Activated CD4-positive, alpha-beta T cell treated with anti-CD3 and anti-CD28 coated beads, Interleukin-2, amount 10 ng/mL, durations not matched to agents 7 days and 5 days (primary cell): ENCODE results near the gene FHIT. TPM values are rescaled to one million over a fixed set of nuclear protein-coding genes. Genes with fewer than 3 reads are reported as not detected.

Experiments used
- CTCF ChIA-PET: fragments of 350-600 bp; sonication (Branson Sonifier 250); formaldehyde crosslinking; loops from one replicate; lab custom pipeline; 2021; ENCODE audit warnings: antibody characterized with exemption; lab: Charles Lee
- POLR2A ChIA-PET: fragments of 350-600 bp; sonication (Branson Sonifier 250); formaldehyde crosslinking; loops from one replicate; lab custom pipeline; 2021; ENCODE audit warnings: antibody characterized with exemption; lab: Charles Lee
- DNase-seq: peaks from one replicate; pipeline ENCODE4 v3.0.0-alpha.2; 2020
- H3K27ac Mint-ChIP-seq: one replicate; pipeline ENCODE4 v1.8.0; 2021; ENCODE audit warnings: mild to moderate bottlenecking, moderate library complexity, mixed read lengths
- H3K27me3 Mint-ChIP-seq: one replicate; pipeline ENCODE4 v1.8.0; 2021; ENCODE audit warnings: mixed read lengths
- H3K36me3 Mint-ChIP-seq: one replicate; pipeline ENCODE4 v1.8.0; 2021; ENCODE audit warnings: low read depth, mixed read lengths
- H3K4me1 Mint-ChIP-seq: one replicate; pipeline ENCODE4 v1.8.0; 2021; ENCODE audit warnings: mixed read lengths
- H3K4me3 Mint-ChIP-seq: one replicate; pipeline ENCODE4 v1.8.0; 2021; ENCODE audit warnings: mild to moderate bottlenecking, moderate library complexity, mixed read lengths
- H3K9me3 Mint-ChIP-seq: one replicate; pipeline ENCODE4 v1.8.0; 2021; ENCODE audit warnings: mixed read lengths
- total RNA-seq, 2 experiments: library from RNA; stranded (reverse); gene quantifications; one replicate each; pipeline ENCODE4 v1.2.3, GENCODE V29; 2021

The FHIT gene
- total RNA-seq, 2 experiments from 2014 or later = 39.4 to 41.2 TPM

GRCh38 chr3:60424942-60425341 is 826.3 kb downstream of the FHIT start:
- no peaks in the 10 kb centered on the region for H3K36me3 Mint-ChIP-seq
- H3K4me3 Mint-ChIP-seq = no peak overlapping the region
- ChIA-PET POLR2A (no interaction called here), CTCF (no interaction called here)
- peaks cover 6% of the 10 kb centered on the region for H3K9me3 Mint-ChIP-seq
- DNase-seq = no peak
- no peaks in the 10 kb centered on the region for H3K27me3 Mint-ChIP-seq
- no peak overlapping the region for H3K27ac Mint-ChIP-seq
- peaks cover 4% of the 10 kb centered on the region for H3K4me1 Mint-ChIP-seq

GRCh38 chr3:60424034-60424433 is 827.2 kb downstream of the FHIT start:
- Mint-ChIP-seq H3K4me3 (no peak overlapping the region), H3K27ac (no peak overlapping the region), H3K27me3 (no peaks in the 10 kb centered on the region), H3K4me1 (no peaks in the 10 kb centered on the region), H3K9me3 (peaks cover 2% of the 10 kb centered on the region), H3K36me3 (no peaks in the 10 kb centered on the region)
- no peak for DNase-seq
- CTCF ChIA-PET = interaction anchor here (0.7 kb wide), 1 partner anchor 11 kb away, joined by 3 read pairs; no protein-coding TSS in a partner anchor
- POLR2A ChIA-PET = no interaction called here

- no peak overlapping the region for H3K4me3 Mint-ChIP-seq
- peaks cover 2% of the 10 kb centered on the region for H3K9me3 Mint-ChIP-seq
- H3K36me3 Mint-ChIP-seq = no peaks in the 10 kb centered on the region
- H3K27ac Mint-ChIP-seq = no peak overlapping the region
- DNase-seq = no peak
- CTCF ChIA-PET = no interaction called here
- H3K4me1 Mint-ChIP-seq = no peaks in the 10 kb centered on the region
- POLR2A ChIA-PET = no interaction called here
- H3K27me3 Mint-ChIP-seq = no peaks in the 10 kb centered on the region
Observed at GRCh38 chr3:60423556-60423955, 827.7 kb downstream of the FHIT start.

- ChIA-PET CTCF (interaction anchor here (0.9 kb wide), 1 partner anchor 244 kb away, joined by 3 read pairs; no protein-coding TSS in a partner anchor), POLR2A (no interaction called here)
- Mint-ChIP-seq H3K27ac (no peak overlapping the region), H3K4me3 (no peak overlapping the region), H3K9me3 (peaks cover 2% of the 10 kb centered on the region), H3K27me3 (no peaks in the 10 kb centered on the region), H3K36me3 (no peaks in the 10 kb centered on the region), H3K4me1 (no peaks in the 10 kb centered on the region)
- no peak for DNase-seq
Observed at GRCh38 chr3:60421749-60422446, 829.4 kb downstream of the FHIT start.

- Mint-ChIP-seq H3K4me1 (no peaks in the 10 kb centered on the region), H3K27me3 (no peaks in the 10 kb centered on the region), H3K36me3 (peaks cover 3% of the 10 kb centered on the region), H3K4me3 (no peak overlapping the region), H3K9me3 (peaks cover 10% of the 10 kb centered on the region), H3K27ac (no peak overlapping the region)
- no peak for DNase-seq
- POLR2A ChIA-PET = no interaction called here
- CTCF ChIA-PET = no interaction called here
Observed at GRCh38 chr3:60417576-60417975, 833.7 kb downstream of the FHIT start.

- Mint-ChIP-seq H3K4me1 (no peaks in the 10 kb centered on the region), H3K27me3 (no peaks in the 10 kb centered on the region), H3K9me3 (peaks cover 11% of the 10 kb centered on the region), H3K27ac (no peak overlapping the region), H3K4me3 (no peak overlapping the region), H3K36me3 (peaks cover 6% of the 10 kb centered on the region)
- POLR2A ChIA-PET = interaction anchor here (0.5 kb wide), 1 partner anchor 530 kb away, joined by 3 read pairs; no protein-coding TSS in a partner anchor
- no peak for DNase-seq
- CTCF ChIA-PET = interaction anchor here (1.0 to 2.2 kb wide), 3 partner anchors 8 to 17 kb away, joined by 3 to 5 read pairs (median 3); no protein-coding TSS in a partner anchor
Observed at GRCh38 chr3:60414011-60414410, 837.2 kb downstream of the FHIT start.

GRCh38 chr3:60413551-60413950 is 837.7 kb downstream of the FHIT start:
- peaks cover 11% of the 10 kb centered on the region for H3K9me3 Mint-ChIP-seq
- CTCF ChIA-PET = interaction anchor here (0.5 to 2.2 kb wide), 4 partner anchors 9 to 234 kb away, joined by 3 to 5 read pairs (median 3); no protein-coding TSS in a partner anchor
- no peaks in the 10 kb centered on the region for H3K27me3 Mint-ChIP-seq

GRCh38 chr3:60403866-60404265 is 847.4 kb downstream of the FHIT start:
- POLR2A ChIA-PET = no interaction called here
- Mint-ChIP-seq H3K36me3 (no peaks in the 10 kb centered on the region), H3K4me3 (no peak overlapping the region), H3K4me1 (no peaks in the 10 kb centered on the region), H3K27ac (no peak overlapping the region), H3K9me3 (peaks cover 2% of the 10 kb centered on the region), H3K27me3 (no peaks in the 10 kb centered on the region)
- no peak for DNase-seq
- CTCF ChIA-PET = interaction anchor here (1.5 kb wide), 1 partner anchor 14 kb away, joined by 3 read pairs; no protein-coding TSS in a partner anchor

More at GRCh38 chr3:60413551-60413950, 837.7 kb downstream of the FHIT start:
- Mint-ChIP-seq H3K36me3 (peaks cover 6% of the 10 kb centered on the region), H3K27ac (no peak overlapping the region), H3K4me1 (no peaks in the 10 kb centered on the region), H3K4me3 (no peak overlapping the region)
- DNase-seq = no peak
- POLR2A ChIA-PET = interaction anchor here (0.5 kb wide), 1 partner anchor 529 kb away, joined by 3 read pairs; no protein-coding TSS in a partner anchor

- Mint-ChIP-seq H3K36me3 (no peaks in the 10 kb centered on the region), H3K27me3 (no peaks in the 10 kb centered on the region), H3K4me1 (no peaks in the 10 kb centered on the region), H3K4me3 (no peak overlapping the region), H3K9me3 (peaks cover 2% of the 10 kb centered on the region), H3K27ac (no peak overlapping the region)
- CTCF ChIA-PET = no interaction called here
- no peak for DNase-seq
- POLR2A ChIA-PET = no interaction called here
Observed at GRCh38 chr3:60402931-60403330, 848.3 kb downstream of the FHIT start.

GRCh38 chr3:60399861-60400845 is 851.1 kb downstream of the FHIT start:
- Mint-ChIP-seq H3K9me3 (peaks cover 5% of the 10 kb centered on the region), H3K27ac (no peak overlapping the region), H3K27me3 (no peaks in the 10 kb centered on the region), H3K4me1 (no peaks in the 10 kb centered on the region), H3K36me3 (no peaks in the 10 kb centered on the region), H3K4me3 (no peak overlapping the region)
- POLR2A ChIA-PET = no interaction called here
- no peak for DNase-seq
- CTCF ChIA-PET = interaction anchor here (0.6 kb wide), 1 partner anchor 107 kb away, joined by 3 read pairs; no protein-coding TSS in a partner anchor

GRCh38 chr3:60399292-60399691 is 852.0 kb downstream of the FHIT start:
- ChIA-PET POLR2A (no interaction called here), CTCF (no interaction called here)
- Mint-ChIP-seq H3K9me3 (peaks cover 3% of the 10 kb centered on the region), H3K36me3 (no peaks in the 10 kb centered on the region), H3K27ac (no peak overlapping the region), H3K4me1 (no peaks in the 10 kb centered on the region), H3K27me3 (no peaks in the 10 kb centered on the region), H3K4me3 (no peak overlapping the region)
- no peak for DNase-seq

- no peak overlapping the region for H3K4me3 Mint-ChIP-seq
- no peak for DNase-seq
- H3K27me3 Mint-ChIP-seq = no peaks in the 10 kb centered on the region
- POLR2A ChIA-PET = no interaction called here
- CTCF ChIA-PET = interaction anchor here (0.8 kb wide), 1 partner anchor 160 kb away, joined by 3 read pairs; no protein-coding TSS in a partner anchor
- H3K27ac Mint-ChIP-seq = no peak overlapping the region
- H3K9me3 Mint-ChIP-seq = peaks cover 3% of the 10 kb centered on the region
- no peaks in the 10 kb centered on the region for H3K4me1 Mint-ChIP-seq
- no peaks in the 10 kb centered on the region for H3K36me3 Mint-ChIP-seq
Observed at GRCh38 chr3:60395173-60395762, 856.0 kb downstream of the FHIT start.
